Keratinocyte (primary cell): Measurements from ENCODE around the gene EPS8L2.

Experiments used
- EZH2 ChIP-seq: IDR thresholded peaks from one replicate; pipeline ENCODE4 v1.6.1; 2012; ENCODE audit warnings: inconsistent platforms, mild to moderate bottlenecking, low read length, moderate library complexity
- TF ChIP-seq, protein P1 (sequence below), 3 experiments: IDR thresholded peaks in 1 of 3; conservative IDR thresholded peaks in 1 of 3; optimal IDR thresholded peaks in 1 of 3; 2 replicates in 2 of 3; 3 replicates in 1 of 3; pipeline versions ENCODE3 to v1.5.1; 2011; ENCODE audit warnings: low read length in 3 of 3, mild to moderate bottlenecking in 3 of 3, moderate library complexity in 2 of 3, control low read depth in 1 of 3, inconsistent platforms in 1 of 3; ENCODE audit not compliant: insufficient read depth in 2 of 3; ENCODE audit errors: extremely low read depth in 1 of 3

- TF ChIP-seq, protein P1, sequence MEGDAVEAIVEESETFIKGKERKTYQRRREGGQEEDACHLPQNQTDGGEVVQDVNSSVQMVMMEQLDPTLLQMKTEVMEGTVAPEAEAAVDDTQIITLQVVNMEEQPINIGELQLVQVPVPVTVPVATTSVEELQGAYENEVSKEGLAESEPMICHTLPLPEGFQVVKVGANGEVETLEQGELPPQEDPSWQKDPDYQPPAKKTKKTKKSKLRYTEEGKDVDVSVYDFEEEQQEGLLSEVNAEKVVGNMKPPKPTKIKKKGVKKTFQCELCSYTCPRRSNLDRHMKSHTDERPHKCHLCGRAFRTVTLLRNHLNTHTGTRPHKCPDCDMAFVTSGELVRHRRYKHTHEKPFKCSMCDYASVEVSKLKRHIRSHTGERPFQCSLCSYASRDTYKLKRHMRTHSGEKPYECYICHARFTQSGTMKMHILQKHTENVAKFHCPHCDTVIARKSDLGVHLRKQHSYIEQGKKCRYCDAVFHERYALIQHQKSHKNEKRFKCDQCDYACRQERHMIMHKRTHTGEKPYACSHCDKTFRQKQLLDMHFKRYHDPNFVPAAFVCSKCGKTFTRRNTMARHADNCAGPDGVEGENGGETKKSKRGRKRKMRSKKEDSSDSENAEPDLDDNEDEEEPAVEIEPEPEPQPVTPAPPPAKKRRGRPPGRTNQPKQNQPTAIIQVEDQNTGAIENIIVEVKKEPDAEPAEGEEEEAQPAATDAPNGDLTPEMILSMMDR (optimal IDR thresholded peaks at IDR 0.05 in 1 of 3, IDR thresholded peaks at IDR 0.05 in 1 of 3, conservative IDR thresholded peaks at IDR 0.05 in 1 of 3; ENCODE audit: extremely low read depth in 1 of 3, insufficient read depth in 2 of 3, low read length in 3 of 3) = no peak
- TF ChIP-seq EZH2 = no peak
These were observed 69.0 kb downstream of the EPS8L2 start for GRCh38 chr11:774873-775592.
